ENCODE measurements around the gene COL8A1. TPM values are rescaled to one million over a fixed set of nuclear protein-coding genes. Genes with fewer than 3 reads are reported as not detected.

COL8A1 gene
- total and polyA plus RNA-seq, 10 of the 15 experiments (the other 5 are each of a cell fraction or from before 2014, with no cell fraction given): 0.04 to 0.73 (median 0.10) TPM; not detected in 5

DNA sequence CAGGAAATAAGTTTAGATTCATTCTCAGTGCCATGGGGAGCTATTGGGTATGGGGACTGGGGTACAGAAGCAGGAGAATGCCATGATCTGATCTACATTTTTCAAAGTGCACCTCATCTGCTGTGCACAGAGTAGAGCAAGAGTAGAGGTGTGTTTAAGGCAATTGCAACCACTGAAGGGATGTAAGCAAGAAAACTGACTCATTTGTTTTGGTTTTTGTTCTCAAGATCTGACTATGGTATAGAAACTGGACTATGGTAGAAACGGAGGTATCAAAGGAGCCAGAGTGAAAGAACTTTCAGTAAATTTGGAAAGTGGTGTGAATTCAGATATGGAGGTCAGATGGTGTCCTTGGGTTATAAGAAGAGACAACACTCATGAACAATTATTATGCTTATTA is 93.1 kb downstream of the COL8A1 start:
- ChIA-PET RAD21 (ENCODE audit: unreplicated experiment) (no interaction called here), POLR2A (no interaction called here), SMC1A (ENCODE audit: uncharacterized antibody, unreplicated experiment) (interaction anchor here (0.7 kb wide), 1 partner anchor 248 kb away, joined by 3 read pairs; no protein-coding TSS in a partner anchor), CTCF (no interaction called here)
- in situ Hi-C loops (cut with MboI): no loop called here
- 0% methylated on average over 1 of the region's 1 CpG for WGBS (ENCODE audit: insufficient coverage, insufficient replicate concordance, low lambda C conversion rate, missing lambda C conversion rate)
- no peak for TF ChIP-seq KLF5 (IDR thresholded peaks at IDR 0.05; ENCODE audit: partially characterized antibody)
- no peak for TF ChIP-seq KAT2A (conservative IDR thresholded peaks at IDR 0.05; ENCODE audit: control insufficient read depth, low read depth, low read length)
- TF ChIP-seq RUNX3 (IDR thresholded peaks at IDR 0.05; ENCODE audit: low read length): no peak
- TF ChIP-seq, protein P1, sequence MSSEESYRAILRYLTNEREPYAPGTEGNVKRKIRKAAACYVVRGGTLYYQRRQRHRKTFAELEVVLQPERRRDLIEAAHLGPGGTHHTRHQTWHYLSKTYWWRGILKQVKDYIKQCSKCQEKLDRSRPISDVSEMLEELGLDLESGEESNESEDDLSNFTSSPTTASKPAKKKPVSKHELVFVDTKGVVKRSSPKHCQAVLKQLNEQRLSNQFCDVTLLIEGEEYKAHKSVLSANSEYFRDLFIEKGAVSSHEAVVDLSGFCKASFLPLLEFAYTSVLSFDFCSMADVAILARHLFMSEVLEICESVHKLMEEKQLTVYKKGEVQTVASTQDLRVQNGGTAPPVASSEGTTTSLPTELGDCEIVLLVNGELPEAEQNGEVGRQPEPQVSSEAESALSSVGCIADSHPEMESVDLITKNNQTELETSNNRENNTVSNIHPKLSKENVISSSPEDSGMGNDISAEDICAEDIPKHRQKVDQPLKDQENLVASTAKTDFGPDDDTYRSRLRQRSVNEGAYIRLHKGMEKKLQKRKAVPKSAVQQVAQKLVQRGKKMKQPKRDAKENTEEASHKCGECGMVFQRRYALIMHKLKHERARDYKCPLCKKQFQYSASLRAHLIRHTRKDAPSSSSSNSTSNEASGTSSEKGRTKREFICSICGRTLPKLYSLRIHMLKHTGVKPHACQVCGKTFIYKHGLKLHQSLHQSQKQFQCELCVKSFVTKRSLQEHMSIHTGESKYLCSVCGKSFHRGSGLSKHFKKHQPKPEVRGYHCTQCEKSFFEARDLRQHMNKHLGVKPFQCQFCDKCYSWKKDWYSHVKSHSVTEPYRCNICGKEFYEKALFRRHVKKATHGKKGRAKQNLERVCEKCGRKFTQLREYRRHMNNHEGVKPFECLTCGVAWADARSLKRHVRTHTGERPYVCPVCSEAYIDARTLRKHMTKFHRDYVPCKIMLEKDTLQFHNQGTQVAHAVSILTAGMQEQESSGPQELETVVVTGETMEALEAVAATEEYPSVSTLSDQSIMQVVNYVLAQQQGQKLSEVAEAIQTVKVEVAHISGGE (CRISPR knock-in tag; IDR thresholded peaks at IDR 0.05): no peak
- TF ChIP-seq, protein P2, sequence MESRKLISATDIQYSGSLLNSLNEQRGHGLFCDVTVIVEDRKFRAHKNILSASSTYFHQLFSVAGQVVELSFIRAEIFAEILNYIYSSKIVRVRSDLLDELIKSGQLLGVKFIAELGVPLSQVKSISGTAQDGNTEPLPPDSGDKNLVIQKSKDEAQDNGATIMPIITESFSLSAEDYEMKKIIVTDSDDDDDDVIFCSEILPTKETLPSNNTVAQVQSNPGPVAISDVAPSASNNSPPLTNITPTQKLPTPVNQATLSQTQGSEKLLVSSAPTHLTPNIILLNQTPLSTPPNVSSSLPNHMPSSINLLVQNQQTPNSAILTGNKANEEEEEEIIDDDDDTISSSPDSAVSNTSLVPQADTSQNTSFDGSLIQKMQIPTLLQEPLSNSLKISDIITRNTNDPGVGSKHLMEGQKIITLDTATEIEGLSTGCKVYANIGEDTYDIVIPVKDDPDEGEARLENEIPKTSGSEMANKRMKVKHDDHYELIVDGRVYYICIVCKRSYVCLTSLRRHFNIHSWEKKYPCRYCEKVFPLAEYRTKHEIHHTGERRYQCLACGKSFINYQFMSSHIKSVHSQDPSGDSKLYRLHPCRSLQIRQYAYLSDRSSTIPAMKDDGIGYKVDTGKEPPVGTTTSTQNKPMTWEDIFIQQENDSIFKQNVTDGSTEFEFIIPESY (IDR thresholded peaks at IDR 0.05): no peak
- no peak for TF ChIP-seq ZNF24 (IDR thresholded peaks at IDR 0.05)
- no peak for TF ChIP-seq ZNF384 (IDR thresholded peaks at IDR 0.05; ENCODE audit: borderline replicate concordance, low read depth, low read length)
- no peak for TF ChIP-seq BCL11A (IDR thresholded peaks at IDR 0.05; ENCODE audit: low read depth, low read length)
- TF ChIP-seq, protein P3, sequence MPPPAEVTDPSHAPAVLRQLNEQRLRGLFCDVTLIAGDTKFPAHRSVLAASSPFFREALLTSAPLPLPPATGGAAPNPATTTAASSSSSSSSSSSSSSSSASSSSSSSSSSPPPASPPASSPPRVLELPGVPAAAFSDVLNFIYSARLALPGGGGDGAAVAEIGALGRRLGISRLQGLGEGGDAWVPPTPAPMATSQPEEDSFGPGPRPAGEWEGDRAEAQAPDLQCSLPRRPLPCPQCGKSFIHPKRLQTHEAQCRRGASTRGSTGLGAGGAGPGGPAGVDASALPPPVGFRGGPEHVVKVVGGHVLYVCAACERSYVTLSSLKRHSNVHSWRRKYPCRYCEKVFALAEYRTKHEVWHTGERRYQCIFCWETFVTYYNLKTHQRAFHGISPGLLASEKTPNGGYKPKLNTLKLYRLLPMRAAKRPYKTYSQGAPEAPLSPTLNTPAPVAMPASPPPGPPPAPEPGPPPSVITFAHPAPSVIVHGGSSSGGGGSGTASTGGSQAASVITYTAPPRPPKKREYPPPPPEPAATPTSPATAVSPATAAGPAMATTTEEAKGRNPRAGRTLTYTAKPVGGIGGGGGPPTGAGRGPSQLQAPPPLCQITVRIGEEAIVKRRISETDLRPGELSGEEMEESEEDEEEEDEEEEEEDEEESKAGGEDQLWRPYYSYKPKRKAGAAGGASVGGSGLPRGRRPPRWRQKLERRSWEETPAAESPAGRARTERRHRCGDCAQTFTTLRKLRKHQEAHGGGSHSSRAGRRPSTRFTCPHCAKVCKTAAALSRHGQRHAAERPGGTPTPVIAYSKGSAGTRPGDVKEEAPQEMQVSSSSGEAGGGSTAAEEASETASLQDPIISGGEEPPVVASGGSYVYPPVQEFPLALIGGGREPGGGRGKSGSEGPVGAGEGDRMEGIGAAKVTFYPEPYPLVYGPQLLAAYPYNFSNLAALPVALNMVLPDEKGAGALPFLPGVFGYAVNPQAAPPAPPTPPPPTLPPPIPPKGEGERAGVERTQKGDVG (CRISPR knock-in tag; IDR thresholded peaks at IDR 0.05): no peak
- TF ChIP-seq CHD4 (IDR thresholded peaks at IDR 0.05): no peak
- TF ChIP-seq, protein P4, sequence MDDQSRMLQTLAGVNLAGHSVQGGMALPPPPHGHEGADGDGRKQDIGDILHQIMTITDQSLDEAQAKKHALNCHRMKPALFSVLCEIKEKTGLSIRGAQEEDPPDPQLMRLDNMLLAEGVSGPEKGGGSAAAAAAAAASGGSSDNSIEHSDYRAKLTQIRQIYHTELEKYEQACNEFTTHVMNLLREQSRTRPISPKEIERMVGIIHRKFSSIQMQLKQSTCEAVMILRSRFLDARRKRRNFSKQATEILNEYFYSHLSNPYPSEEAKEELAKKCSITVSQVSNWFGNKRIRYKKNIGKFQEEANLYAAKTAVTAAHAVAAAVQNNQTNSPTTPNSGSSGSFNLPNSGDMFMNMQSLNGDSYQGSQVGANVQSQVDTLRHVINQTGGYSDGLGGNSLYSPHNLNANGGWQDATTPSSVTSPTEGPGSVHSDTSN (IDR thresholded peaks at IDR 0.05; ENCODE audit: insufficient replicate concordance, low read depth, low read length): no peak
- no peak for TF ChIP-seq BHLHE40 (IDR thresholded peaks at IDR 0.05; ENCODE audit: borderline replicate concordance in 1 of 2, low read depth in 2 of 2, low read length in 1 of 2)
- Histone ChIP-seq H3K79me2 (ENCODE audit: control insufficient read depth, insufficient read depth, low read length) (no peaks in the 10 kb centered on the region), H3K4me2 (ENCODE audit: control insufficient read depth, insufficient read depth) (no peak overlapping the region), H3K27ac (ENCODE audit: control insufficient read depth, insufficient read depth) (no peak overlapping the region), H3K4me3 (no peak overlapping the region), H3K9me3 (replicated peaks; ENCODE audit: control insufficient read depth, insufficient read depth, low read length) (no peaks in the 10 kb centered on the region), H3K36me3 (ENCODE audit: control insufficient read depth in 2 of 2, insufficient read depth in 2 of 2, low read length in 1 of 2) (no peaks in the 10 kb centered on the region), H2AFZ (ENCODE audit: control insufficient read depth, low read depth, low read length) (no peak overlapping the region), H3K9ac (ENCODE audit: control insufficient read depth, insufficient read depth, low read length) (no peak overlapping the region), H3K27me3 (replicated peaks in 1 of 2; ENCODE audit: control insufficient read depth in 2 of 2, insufficient read depth in 2 of 2, low read length in 1 of 2) (no peaks in the 10 kb centered on the region), H4K20me1 (ENCODE audit: control insufficient read depth, insufficient read depth) (no peaks in the 10 kb centered on the region), H3K4me1 (ENCODE audit: control insufficient read depth, insufficient read depth, low read length) (no peaks in the 10 kb centered on the region)
- no TSS peak for BruUV-seq (replicated peaks)
- DNase-seq (ENCODE audit: low read depth, low spot score): no peak
- ATAC-seq: peak; percentile 59
- intact Hi-C loops (cut with micrococcal nuclease; ENCODE audit: unreplicated experiment): no loop called here
- no peak for FAIRE-seq

Measured in GM12878 (cell line).